Amniotic stem cell (primary cell): ENCODE data around the gene POM121.
A peak's percentile ranks its signal among the peaks of the same experiment; 100 is the strongest.
"Not testable (repeated sequence)": the region's sequence is repeated elsewhere in the genome, so short reads cannot be mapped to it uniquely, and the experiment has no call there.

ENCODE experiments used
- DNase-seq: peaks from one replicate; lab custom pipeline; 2025; lab: John Stamatoyannopoulos, UW

The POM121 gene

DNA sequence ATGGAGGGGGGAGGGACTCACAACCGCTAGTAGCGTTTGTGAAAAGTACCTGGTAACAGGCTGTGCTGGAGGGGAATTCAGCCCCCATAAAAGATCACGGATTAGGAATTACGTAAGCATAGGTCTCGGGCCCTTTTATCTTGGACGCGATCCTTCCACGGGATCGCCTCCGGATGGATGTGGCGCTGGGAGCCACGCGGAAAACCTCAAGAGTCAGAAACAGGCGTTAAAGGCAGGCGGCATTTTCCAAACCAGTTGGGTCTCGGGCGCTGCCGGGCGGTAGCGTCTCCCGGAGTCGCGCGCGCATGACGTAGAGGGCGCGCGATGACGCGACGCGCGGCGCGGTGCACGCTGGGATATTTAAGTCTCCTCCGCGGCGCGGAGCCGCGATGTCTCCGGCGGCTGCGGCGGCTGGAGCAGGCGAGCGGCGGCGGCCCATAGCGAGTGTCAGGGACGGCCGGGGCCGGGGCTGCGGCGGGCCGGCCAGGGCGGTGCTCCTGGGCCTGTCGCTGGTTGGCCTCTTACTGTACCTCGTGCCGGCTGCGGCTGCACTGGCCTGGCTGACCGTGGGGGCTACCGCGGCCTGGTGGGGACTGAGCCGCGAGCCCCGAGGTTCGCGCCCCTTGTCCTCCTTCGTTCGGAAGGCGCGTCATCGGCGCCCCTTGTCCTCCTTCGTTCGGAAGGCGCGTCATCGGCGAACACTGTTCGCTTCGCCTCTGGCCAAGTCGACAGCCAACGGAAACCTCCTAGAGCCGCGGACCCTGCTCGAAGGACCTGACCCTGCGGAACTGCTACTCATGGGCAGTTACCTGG, at the start of gene POM121:
TSS of gene POM121 (plus strand) at position 363 of the 813 bp plus-strand sequence. CDS start at position 390, 27 bp downstream.
- DNase-seq: peak; percentile 7

DNA sequence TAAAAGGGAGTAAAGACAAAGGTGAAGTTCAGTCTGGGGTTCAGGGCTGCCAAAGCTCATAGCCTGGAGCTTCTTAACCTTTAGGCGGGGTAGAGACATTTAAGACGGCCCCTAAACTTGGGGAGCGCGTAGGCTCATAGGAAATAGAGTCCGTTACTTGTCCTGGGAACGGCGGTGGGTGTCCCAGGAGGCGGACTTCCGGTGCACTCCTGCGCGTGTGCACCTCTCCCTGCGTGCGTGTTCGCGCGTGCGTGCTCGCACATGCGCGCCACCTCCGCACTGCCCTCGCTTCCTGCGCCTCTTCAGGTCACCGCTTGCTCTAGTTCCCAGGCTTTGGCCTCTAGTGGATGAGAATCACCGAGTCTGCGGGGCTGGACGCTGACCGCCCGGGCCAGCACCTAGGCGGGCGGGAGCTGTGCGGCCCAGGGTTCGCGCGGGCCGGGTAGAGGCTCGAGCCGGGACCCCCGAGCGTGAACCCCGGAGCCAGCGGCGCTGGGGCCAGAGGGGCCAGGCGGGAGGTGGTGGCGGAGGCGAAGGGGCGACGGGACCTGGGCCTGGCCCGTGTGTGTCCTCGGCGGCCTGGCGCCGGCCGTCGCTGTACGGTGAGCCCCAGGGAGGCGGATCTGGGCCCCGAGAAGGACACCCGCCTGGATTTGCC, 45.7 kb upstream of the POM121 start:
- DNase-seq: peak; percentile 48

DNA sequence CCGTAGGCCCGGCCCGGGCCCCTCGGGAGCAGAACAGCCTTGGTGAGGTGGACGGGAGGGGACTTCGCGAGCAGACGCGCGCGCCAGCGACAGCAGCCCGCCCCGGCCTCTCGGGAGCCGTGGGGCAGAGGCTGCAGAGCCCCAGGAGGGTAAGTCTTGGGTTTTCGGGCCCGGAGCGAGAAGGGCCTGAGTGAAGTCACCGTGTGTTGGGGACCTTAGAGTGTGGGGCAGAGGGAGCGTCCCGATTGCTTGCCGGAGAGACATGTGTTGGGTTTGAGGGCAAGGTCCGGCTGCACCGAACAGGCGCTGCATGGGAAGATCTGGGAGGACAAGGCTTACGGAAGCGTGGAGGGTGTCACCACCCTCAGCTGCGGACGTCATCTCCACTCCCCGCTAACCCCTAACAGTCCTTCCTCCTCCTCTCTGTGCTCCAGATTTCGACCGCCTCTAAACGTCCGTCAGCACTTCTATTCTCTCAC, 45.1 kb upstream of the POM121 start:
- DNase-seq: peak; percentile 1

DNA sequence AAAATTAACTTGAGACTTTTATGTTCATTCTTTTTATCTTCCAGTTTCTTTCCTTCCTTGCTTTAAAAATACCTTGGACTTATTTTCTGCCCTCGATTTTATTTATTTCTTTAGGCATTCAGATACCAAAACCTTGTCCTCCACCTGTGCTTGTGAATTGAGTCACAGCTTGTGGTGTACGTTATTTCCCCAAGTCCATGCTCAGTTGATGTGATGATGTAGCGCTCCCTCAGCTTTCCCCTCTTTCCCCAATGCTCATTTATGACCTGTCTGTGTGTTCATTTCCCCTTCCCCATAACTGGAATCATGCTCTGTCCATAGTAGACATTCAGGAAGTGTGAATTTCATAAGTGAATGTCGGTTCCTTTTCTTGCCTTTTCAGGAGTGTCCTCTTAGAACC, 33.1 kb upstream of the POM121 start:
- not testable (repeated sequence) for DNase-seq

DNA sequence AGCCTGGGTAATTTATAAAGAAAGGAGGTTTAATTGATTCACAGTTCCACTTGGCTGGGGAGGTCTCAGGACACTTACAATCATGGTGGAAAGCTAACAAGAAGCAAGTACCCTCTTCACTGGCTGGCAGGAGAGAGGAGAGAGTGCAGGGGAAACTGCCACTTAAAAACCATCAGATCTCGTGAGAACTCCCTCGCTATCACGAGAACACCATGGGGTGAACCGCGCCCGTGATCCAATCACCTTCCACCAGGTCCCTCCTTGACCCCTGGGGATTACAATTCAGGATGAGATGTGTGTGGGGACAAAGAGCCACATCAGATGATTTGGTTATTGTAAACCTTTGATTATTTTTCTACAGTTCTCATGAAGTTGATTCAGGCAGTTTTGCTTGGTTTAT, 20.2 kb upstream of the POM121 start:
- not testable (repeated sequence) for DNase-seq

DNA sequence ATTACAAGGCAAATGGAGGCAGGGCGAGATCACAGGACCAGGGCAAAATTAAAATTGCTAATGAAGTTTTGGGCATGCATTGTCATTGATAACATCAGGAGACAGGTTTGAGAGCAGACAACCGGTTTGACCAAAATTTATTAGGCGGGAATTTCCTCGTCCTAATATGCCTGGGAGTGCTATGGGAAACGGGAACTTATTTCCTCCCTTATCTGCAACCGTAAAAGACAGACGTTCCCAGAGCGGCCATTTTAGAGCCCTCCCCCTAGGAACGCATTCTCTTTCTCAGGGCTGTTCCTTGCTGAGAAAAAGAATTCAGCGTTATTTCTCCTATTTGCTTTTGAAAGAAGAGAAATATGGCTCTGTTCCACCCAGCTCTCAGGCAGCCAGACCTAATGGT, 16.5 kb upstream of the POM121 start:
- DNase-seq: not testable (repeated sequence)

DNA sequence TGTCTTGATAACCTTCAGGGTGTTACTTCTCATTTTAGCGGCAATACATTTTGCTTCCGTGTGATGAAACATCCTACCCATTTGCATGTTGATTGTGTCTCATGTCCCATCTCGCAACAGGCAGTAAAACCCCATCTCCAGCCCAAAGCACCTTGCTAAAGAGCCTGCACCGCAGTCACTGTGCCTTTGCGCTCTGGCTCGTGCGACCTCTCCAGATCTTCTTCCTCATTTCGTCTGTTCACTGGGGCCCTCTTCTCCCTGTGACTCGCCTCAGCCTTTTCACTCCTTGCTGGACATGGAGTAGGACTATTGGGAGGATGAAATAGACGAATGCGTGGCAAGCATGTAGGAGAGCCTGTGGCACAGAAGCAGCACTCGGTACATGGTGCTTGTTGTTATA, 13.5 kb upstream of the POM121 start:
- DNase-seq: not testable (repeated sequence)

DNA sequence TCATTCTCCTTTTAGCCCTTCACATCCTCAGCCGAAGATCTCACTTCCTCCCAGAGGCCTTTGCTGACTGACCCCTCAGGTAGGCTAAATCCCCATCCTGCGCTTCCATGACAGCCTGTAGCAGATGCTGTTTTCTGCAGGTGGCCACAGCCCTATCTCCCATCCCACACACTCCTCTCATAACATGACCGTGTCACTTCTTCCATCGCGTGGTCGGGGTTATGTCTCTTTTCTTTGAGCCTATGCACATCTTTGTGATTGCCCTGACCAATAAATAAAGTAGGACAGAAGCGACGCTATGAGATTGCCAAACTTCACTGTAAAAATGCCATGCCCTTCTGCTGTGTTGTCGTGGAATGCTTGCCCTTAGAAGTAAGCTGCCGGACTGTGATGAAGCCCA, 11.1 kb upstream of the POM121 start:
- DNase-seq: not testable (repeated sequence)

DNA sequence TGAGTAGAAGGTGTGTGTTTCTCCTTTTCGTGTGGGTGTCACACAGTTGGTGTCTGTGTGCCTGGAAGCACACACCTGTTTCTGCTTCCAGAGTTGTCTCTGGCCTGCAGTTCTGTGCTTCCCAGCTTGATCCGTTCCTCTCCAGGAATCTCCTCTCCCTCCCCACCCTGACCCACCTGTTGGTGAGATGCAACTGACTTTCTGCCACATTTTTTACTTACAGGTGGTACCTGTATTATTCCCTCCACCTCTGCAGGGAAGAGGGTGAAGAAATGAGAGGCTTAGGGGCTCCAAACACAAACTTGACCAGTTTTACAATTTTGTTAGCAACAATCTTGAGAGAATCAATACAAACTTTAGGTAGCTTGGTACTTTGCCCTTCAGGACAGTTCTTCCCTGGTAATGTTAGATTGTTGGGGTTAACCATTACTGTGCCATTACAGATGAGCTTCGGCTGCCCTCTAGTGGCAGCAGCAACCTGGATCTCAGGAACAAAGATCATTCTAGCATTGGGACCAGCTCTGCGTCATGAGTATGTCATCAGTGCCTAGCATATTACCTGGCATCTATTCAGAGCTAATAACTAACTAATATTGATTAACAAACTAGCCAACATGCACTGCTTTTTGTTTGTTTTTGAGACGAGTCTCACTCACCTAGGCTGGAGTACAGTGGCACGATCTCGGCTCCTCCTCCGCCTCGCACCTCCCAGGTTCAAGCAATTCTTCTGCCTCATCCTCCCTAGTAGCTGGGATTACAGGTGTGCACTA, 10.0 kb upstream of the POM121 start:
- peak; percentile 2 for DNase-seq

DNA sequence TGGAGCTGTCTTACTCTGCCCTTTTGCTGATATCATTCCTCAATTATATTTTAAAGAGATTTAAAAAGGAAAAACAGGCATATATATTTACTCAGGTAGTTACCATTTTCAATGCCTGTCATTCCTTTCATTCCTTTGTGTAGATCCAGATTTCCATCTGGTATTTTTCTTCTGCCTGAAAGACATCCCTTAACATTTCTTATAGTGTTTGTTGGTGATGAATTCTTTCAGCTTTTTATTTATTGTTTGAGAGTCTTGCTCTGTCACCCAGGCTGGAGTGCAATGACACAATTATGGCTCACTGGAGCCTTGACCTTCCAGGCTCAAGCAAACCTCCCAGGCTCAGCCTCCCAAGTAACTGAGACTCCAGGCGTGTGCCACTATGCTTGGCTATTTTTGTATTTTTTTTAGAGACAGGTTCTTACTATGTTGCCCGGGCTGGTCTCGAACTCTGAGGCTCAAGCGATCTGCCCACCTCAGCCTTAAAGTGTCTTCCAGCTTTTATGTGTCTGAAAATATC, 5.6 kb upstream of the POM121 start:
- DNase-seq: no peak

DNA sequence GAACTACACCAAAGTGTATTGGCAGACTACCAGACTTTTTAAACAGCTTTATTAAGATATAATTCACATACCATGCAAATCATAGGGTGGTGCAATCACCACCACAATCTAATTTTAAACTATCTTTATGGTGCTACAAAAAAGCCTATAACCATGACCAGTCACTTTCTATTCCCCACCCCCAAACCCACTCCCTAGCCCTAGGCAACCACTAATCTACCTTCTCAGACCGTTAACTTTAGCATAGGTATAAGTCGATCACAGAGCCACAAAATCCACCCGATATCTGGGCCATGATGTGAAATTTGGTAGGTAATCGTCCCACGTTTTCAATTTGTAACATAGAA, 536 bp upstream of the POM121 start:
- DNase-seq: no peak

DNA sequence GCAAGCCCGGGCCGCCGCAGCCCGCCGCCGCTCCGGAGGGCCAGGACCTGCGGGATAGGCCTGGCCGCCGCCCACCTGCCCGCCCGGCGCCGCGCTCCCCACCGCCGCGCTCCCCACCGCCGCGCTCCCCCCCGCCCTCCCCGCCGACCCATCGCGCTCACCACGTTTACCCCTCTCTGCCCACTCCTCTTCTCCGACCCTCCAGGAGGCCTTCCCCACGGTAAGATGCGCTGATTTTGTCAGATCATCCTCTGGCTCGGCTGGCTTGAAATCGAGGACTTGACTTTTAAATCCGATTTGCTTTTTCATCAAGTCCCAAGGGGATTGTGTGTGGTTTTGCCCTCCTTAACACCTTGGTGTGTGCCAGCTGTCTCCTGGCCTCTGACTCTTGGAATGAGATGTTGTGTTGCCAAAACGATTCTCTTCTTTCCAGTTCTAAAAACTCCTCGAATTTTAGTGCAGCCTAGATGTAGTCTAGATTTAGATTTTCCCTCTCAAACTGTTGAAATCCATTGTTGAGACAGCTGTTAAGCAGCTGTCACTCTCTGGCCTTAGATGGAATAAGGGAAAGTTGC, 738 bp downstream of the POM121 start:
- DNase-seq: no peak

DNA sequence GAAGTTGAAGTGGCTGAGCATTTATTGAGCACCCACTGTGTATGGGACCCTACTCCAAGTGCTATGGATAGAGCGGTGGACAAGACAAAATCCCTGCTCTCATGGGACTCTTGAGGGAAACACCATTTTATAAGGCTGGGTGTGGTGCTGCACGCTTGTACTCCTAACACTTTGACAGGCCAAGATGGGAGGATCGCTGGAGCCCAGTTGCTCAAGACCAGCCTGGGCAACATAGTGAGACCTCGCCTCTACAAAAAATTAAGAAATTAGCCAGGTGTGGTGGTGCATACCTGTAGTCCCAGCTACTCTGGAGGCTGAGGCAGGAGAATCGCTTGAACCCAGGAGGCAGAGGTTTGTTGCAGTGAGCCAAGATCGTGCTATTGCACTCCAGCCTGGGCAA, 2.9 kb downstream of the POM121 start:
- DNase-seq: not testable (repeated sequence)

DNA sequence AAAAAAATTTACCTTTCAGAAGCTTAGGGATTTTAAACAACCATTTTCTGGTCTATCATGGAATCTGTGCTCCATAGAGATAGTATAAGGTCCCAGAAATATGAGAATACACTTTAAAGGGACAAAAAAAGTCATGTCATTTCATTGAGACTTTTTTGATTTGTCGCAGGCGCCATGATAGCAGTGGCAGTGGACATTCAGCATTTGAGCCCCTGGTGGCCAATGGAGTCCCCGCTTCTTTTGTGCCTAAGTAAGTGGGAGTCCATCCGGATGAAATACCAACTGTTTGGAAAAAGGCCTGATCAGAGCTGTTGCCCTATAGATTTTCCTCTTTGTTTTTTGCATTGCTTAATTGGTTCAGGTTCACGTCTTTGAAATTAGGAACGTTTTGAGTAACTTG, 3.3 kb downstream of the POM121 start:
- not testable (repeated sequence) for DNase-seq

DNA sequence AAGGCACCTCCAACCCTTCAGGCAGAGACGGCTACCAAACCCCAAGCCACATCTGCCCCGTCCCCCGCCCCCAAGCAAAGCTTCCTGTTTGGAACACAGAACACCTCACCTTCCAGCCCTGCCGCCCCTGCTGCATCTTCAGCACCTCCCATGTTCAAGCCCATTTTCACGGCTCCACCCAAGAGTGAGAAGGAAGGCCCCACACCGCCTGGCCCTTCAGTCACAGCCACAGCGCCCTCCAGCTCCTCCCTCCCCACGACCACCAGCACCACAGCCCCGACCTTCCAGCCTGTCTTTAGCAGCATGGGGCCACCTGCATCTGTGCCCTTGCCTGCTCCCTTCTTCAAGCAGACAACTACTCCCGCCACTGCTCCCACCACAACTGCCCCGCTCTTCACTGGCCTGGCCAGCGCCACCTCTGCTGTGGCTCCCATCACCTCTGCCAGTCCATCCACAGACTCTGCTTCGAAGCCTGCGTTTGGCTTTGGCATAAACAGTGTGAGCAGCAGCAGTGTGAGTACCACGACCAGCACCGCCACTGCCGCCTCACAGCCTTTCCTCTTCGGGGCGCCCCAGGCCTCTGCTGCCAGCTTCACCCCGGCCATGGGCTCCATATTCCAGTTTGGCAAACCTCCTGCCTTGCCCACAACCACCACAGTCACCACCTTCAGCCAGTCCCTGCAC, 17.3 kb downstream of the POM121 start:
- not testable (repeated sequence) for DNase-seq

DNA sequence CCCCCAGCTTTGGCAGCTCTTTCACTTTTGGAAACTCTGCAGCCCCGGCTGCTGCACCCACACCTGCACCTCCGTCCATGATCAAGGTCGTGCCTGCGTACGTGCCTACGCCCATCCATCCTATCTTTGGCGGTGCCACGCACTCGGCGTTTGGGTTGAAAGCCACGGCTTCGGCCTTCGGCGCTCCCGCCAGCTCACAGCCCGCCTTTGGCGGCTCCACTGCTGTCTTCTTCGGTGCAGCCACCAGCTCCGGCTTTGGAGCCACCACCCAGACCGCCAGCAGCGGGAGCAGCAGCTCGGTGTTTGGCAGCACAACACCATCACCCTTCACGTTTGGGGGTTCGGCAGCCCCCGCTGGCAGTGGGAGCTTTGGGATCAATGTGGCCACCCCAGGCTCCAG, 18.1 kb downstream of the POM121 start:
- not testable (repeated sequence) for DNase-seq

DNA sequence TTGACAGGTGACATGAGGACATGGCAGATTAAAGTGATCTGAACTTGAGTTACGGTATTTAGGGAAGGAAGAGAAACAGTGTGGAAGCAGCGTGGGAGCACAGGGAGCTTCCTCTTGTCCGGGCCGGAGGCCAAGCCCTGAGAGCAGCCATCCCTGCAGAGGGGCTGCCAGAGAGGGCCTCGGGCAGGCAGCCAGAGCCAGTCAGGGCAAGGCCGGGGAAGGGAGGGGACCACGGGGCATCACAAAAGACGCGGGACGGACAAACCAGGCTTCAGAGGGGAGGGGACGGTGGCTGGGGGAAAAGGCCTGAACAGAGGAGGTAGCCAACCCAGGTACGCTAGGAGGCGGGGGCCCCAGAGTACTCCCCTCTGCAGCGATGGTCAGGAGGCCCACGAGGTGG, 20.0 kb downstream of the POM121 start:
- not testable (repeated sequence) for DNase-seq

DNA sequence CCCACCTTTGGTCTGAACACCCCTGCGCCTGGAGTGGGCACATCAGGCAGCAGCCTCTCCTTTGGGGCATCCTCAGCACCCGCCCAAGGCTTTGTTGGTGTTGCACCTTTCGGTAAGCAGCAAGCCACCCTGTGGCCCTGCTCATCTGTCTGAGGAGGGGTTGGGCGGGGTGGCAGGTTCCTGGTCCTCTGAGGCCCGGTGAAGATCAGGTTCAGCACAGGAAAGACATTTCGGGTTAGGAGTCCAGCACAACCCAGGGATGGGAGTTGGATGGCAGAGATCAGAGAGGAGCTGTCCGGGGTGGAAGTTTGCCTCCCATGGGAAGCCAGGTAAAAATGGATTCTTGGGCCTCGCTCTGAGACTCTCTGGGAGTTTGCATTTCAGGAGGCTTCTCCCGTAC, 20.7 kb downstream of the POM121 start:
- DNase-seq: not testable (repeated sequence)

DNA sequence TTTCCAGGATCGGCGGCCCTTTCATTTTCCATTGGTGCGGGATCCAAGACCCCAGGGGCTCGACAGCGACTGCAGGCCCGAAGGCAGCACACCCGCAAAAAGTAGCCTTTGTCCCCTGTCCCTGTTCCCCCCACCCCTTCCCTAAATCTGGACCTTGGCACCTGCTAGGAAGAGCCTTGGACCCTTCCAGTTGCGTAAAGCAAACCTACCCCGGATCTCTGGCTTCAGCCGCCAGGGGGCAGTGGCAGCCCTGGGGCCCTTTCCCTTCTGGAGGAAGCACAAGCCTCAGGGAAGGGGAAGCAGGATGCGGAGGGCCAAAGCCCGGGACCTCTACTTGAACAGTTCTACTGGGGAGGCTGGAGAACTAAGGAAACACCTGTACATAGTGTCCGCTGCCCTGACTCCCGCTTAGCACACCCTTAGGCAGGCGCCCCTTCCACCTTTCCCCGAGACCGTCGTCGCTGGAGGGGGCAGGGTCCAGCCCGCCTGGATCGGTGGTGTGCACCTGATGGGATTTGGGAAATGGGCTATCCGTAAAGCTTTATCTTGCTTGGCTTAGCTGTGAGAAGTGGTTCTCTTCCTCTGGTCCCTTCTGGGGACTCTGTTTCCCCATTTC, 21.3 kb downstream of the POM121 start:
- not testable (repeated sequence) for DNase-seq

DNA sequence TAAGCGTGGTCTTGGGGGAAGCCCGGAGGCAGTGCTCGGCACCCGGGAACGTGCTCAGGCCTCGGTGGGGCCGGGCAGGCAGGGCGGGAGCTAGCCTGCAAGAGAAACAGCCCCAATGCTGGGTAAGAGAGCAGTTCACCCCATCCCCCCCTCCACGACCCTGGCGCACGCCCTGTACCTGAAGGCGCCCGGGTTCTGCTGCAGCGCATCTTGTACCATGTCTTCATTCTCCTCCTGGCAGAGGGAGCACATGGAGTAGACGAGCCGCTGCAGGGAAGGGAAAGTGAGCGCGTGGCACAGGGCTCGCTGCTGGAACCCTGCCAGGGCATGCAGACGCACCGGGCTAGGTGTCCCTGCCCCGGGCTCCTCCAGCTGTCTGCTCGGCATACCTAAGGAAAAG, 23.8 kb downstream of the POM121 start:
- not testable (repeated sequence) for DNase-seq

DNA sequence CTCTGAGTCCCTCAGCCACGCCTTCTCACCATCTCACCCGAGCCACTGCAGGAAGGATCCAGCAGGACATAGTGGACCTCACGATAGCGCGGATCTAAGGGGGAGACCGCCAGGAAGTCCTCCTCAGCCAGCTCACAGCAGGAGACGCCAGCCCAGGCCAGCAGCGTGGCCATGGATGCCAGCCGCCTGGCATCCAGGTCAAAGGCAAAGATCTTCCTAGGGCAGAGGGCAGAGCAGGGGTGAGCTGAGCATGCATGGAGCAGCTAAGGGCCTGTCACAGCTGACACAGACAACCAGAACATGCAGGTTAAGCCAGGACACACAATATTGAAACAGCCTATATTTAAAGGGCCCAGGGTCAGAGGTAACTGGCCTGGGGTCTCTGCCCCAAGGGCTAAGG, 24.4 kb downstream of the POM121 start:
- not testable (repeated sequence) for DNase-seq
